GM21447 (cell line): ENCODE data around the gene COL2A1.
"Not testable (repeated sequence)": the region's sequence is repeated elsewhere in the genome, so short reads cannot be mapped to it uniquely, and the experiment has no call there.

Experiments
- ATAC-seq: cut with Tn5 transposase; IDR thresholded peaks from one replicate; pipeline ENCODE4 v1.9.1; 2021; ENCODE audit not compliant: unreplicated experiment

Gene COL2A1

GRCh38 chr12:47978598-47978873, 25.7 kb downstream of the COL2A1 start:
- no peak for ATAC-seq

- ATAC-seq = no peak
These were observed 26.3 kb downstream of the COL2A1 start for GRCh38 chr12:47977772-47978597.

- ATAC-seq = no peak
These were observed 27.1 kb downstream of the COL2A1 start for GRCh38 chr12:47977046-47977771.

GRCh38 chr12:47975816-47976215, 28.5 kb downstream of the COL2A1 start:
- no peak for ATAC-seq

- ATAC-seq = no peak
These were observed 29.1 kb downstream of the COL2A1 start for GRCh38 chr12:47975036-47975620.

- no peak for ATAC-seq
These were observed 30.4 kb downstream of the COL2A1 start for GRCh38 chr12:47973870-47974269.

GRCh38 chr12:47972895-47973294, 31.4 kb downstream of the COL2A1 start:
- no peak for ATAC-seq

- ATAC-seq = no peak
These were observed 33.4 kb downstream of the COL2A1 start for GRCh38 chr12:47970843-47971242.

GRCh38 chr12:47969845-47970244, 34.4 kb downstream of the COL2A1 start:
- no peak for ATAC-seq

- ATAC-seq = no peak
These were observed 36.6 kb downstream of the COL2A1 start for GRCh38 chr12:47967461-47968321.

GRCh38 chr12:47965581-47965980, 38.7 kb downstream of the COL2A1 start:
- ATAC-seq = no peak

- no peak for ATAC-seq
These were observed 40.1 kb downstream of the COL2A1 start for GRCh38 chr12:47964106-47964728.

GRCh38 chr12:47963340-47964040, 40.8 kb downstream of the COL2A1 start, which contains the start of gene TMEM106C:
TMEM106C (plus strand) TSS chr12:47963596; CDS start chr12:47964237, 641 bp downstream.
- ATAC-seq = peak; percentile 88

GRCh38 chr12:47962198-47962597, 42.1 kb downstream of the COL2A1 start:
- no peak for ATAC-seq

- ATAC-seq = not testable (repeated sequence)
These were observed 46.6 kb downstream of the COL2A1 start for GRCh38 chr12:47957671-47958070.

GRCh38 chr12:47955059-47955458, 49.2 kb downstream of the COL2A1 start:
- no peak for ATAC-seq

GRCh38 chr12:47954467-47955045, 49.7 kb downstream of the COL2A1 start:
- no peak for ATAC-seq

- no peak for ATAC-seq
These were observed 50.2 kb downstream of the COL2A1 start for GRCh38 chr12:47954058-47954457.

- ATAC-seq = no peak
These were observed 53.3 kb downstream of the COL2A1 start for GRCh38 chr12:47950856-47951468.
